ENCODE measurements around the gene SLC39A7. TPM values are rescaled to one million over a fixed set of nuclear protein-coding genes. Genes with fewer than 3 reads are reported as not detected.
A peak's percentile ranks its signal among the peaks of the same experiment; 100 is the strongest.

Gene SLC39A7
- polyA plus RNA-seq (ENCODE audit: insufficient read depth in 1 of 5, insufficient read length in 5 of 5, low replicate concordance in 1 of 5), result 100 to 1,000 TPM in 1 of 5 donors, 10 to 100 TPM in 4; 73.8 to 100 (median 90.1) TPM
- long read RNA-seq, donor 1, transcript SLC39A7-201 (8 exons, 2,153 nt), result minor isoform, 6 of 18 reads
- long read RNA-seq, donor 1, transcript SLC39A7-202 (7 exons, 2,409 nt), result major isoform, 12 of 18 reads
- long read RNA-seq, donor 1, partial matches to known transcripts, result 0 of 18 reads
- long read RNA-seq, donor 1, other reads (novel, unspliced or antisense), result 0 of 18 reads
- long read RNA-seq, donor 2, transcript SLC39A7-201 (8 exons, 2,153 nt), result major isoform, 12 of 19 reads
- long read RNA-seq, donor 2, transcript SLC39A7-202 (7 exons, 2,409 nt), result minor isoform, 7 of 19 reads
- long read RNA-seq, donor 2, partial matches to known transcripts, result 0 of 19 reads
- long read RNA-seq, donor 2, other reads (novel, unspliced or antisense), result 0 of 19 reads
- long read RNA-seq, donor 3, transcript SLC39A7-202 (7 exons, 2,409 nt), result major isoform, 8 of 13 reads
- long read RNA-seq, donor 3, partial matches to known transcripts, result 0 of 13 reads
- long read RNA-seq, donor 3, other reads (novel, unspliced or antisense), result 0 of 13 reads
- long read RNA-seq, donor 4, transcript SLC39A7-202 (7 exons, 2,409 nt), result major isoform, 5 of 8 reads
- long read RNA-seq, donor 4, partial matches to known transcripts, result 0 of 8 reads
- long read RNA-seq, donor 4, other reads (novel, unspliced or antisense), result 0 of 8 reads
- long read RNA-seq, donor 5, transcript SLC39A7-202 (7 exons, 2,409 nt), result major isoform, 5 of 40 reads
- long read RNA-seq, donor 5, partial matches to known transcripts, result 32 of 40 reads
- long read RNA-seq, donor 5, other reads (novel, unspliced or antisense), result 0 of 40 reads
- long read RNA-seq, donor 6, transcript SLC39A7-202 (7 exons, 2,409 nt), result minor isoform, 8 of 21 reads
- long read RNA-seq, donor 6, transcript SLC39A7-201 (8 exons, 2,153 nt), result major isoform, 12 of 21 reads
- long read RNA-seq, donor 6, partial matches to known transcripts, result 0 of 21 reads
- long read RNA-seq, donor 6, other reads (novel, unspliced or antisense), result 0 of 21 reads
- long read RNA-seq, donor 7, transcript SLC39A7-201 (8 exons, 2,153 nt), result major isoform, 8 of 45 reads
- long read RNA-seq, donor 7, partial matches to known transcripts, result 33 of 45 reads
- long read RNA-seq, donor 7, other reads (novel, unspliced or antisense), result 0 of 45 reads
- long read RNA-seq, donor 8, transcript SLC39A7-202 (7 exons, 2,409 nt), result major isoform, 5 of 8 reads
- long read RNA-seq, donor 8, partial matches to known transcripts, result 0 of 8 reads
- long read RNA-seq, donor 8, other reads (novel, unspliced or antisense), result 0 of 8 reads

- DNase-seq, result peak; percentile 100
Measured at GRCh38 chr6:33200219-33201146, at the start of gene SLC39A7, which contains the start of gene RXRB. SLC39A7 (plus strand) TSS chr6:33200867; CDS start chr6:33201246, 379 bp downstream. RXRB (minus strand) TSS chr6:33200665; CDS start chr6:33200476, 189 bp downstream.

GRCh38 chr6:33151050-33151449, 49.6 kb upstream of the SLC39A7 start:
- no peak for DNase-seq

GRCh38 chr6:33154349-33154748, 46.3 kb upstream of the SLC39A7 start:
- DNase-seq, result no peak

- DNase-seq, result no peak
Measured at GRCh38 chr6:33156561-33156960, 44.1 kb upstream of the SLC39A7 start.

- DNase-seq, result no peak
Measured at GRCh38 chr6:33156964-33157363, 43.7 kb upstream of the SLC39A7 start.

- DNase-seq, result no peak
Measured at GRCh38 chr6:33160096-33160495, 40.6 kb upstream of the SLC39A7 start.

GRCh38 chr6:33160728-33161344, 39.8 kb upstream of the SLC39A7 start:
- peak; percentile 33 to 65 for DNase-seq

- peak; percentile 51 to 57 for DNase-seq
Measured at GRCh38 chr6:33161354-33162331, 39.0 kb upstream of the SLC39A7 start.

- no peak for DNase-seq
Measured at GRCh38 chr6:33163540-33163939, 37.1 kb upstream of the SLC39A7 start.

- no peak for DNase-seq
Measured at GRCh38 chr6:33164176-33164575, 36.5 kb upstream of the SLC39A7 start.

GRCh38 chr6:33164665-33165373, 35.8 kb upstream of the SLC39A7 start:
- no peak for DNase-seq

GRCh38 chr6:33165581-33166258, 34.9 kb upstream of the SLC39A7 start:
- DNase-seq, result no peak

GRCh38 chr6:33166363-33166762, 34.3 kb upstream of the SLC39A7 start:
- no peak for DNase-seq

- DNase-seq, result no peak
Measured at GRCh38 chr6:33166811-33167210, 33.9 kb upstream of the SLC39A7 start.

- DNase-seq, result no peak
Measured at GRCh38 chr6:33167374-33168283, 33.0 kb upstream of the SLC39A7 start.

GRCh38 chr6:33168284-33168601, 32.4 kb upstream of the SLC39A7 start:
- no peak for DNase-seq

All from right lung (tissue), 10 donors.